ENCODE measurements around the gene DNAH2. TPM values are rescaled to one million over a fixed set of nuclear protein-coding genes. Genes with fewer than 3 reads are reported as not detected.

Gene DNAH2
- total RNA-seq, 4 donors from 2014 or later = under 0.01 to 0.22 (median 0.20) TPM; not detected in 1

GRCh38 chr17:7695586-7695985 lies 22.0 kb upstream of the DNAH2 start:
- Histone ChIP-seq H3K27me3 (no peaks in the 10 kb centered on the region), H3K36me3 (no peaks in the 10 kb centered on the region), H3K4me3 (replicated peaks in 1 of 3) (no peak overlapping the region), H3K27ac (no peak overlapping the region), H3K9me3 (no peaks in the 10 kb centered on the region), H3K4me1 (no peaks in the 10 kb centered on the region)
- DNase-seq = no peak
- TF ChIP-seq CTCF (IDR thresholded peaks at IDR 0.05) (no peak), POLR2A (IDR thresholded peaks at IDR 0.05) (no peak)
- WGBS, 2 donors = 93 to 97% methylated on average over 10 of the region's 10 CpGs
- intact Hi-C loops (cut with DNase I) = no loop called here

- no peaks in the 10 kb centered on the region for H3K4me1 ChIP-seq
- intact Hi-C loops (cut with DNase I) = no loop called here
- H3K27ac ChIP-seq = no peak overlapping the region
- no peaks in the 10 kb centered on the region for H3K27me3 ChIP-seq
- DNase-seq = no peak
- 94 to 98% methylated on average over 4 of the region's 4 CpGs for WGBS, 2 donors
- peaks cover 0 to 4% of the 10 kb centered on the region in 2 donors for H3K36me3 ChIP-seq
- H3K9me3 ChIP-seq = no peaks in the 10 kb centered on the region
- H3K4me3 ChIP-seq (replicated peaks in 1 of 3) = no peak overlapping the region
- TF ChIP-seq POLR2A (IDR thresholded peaks at IDR 0.05) = no peak
- TF ChIP-seq CTCF (IDR thresholded peaks at IDR 0.05) = no peak
Observed at GRCh38 chr17:7697828-7698588, 19.5 kb upstream of the DNAH2 start.

GRCh38 chr17:7700510-7700909 lies 17.0 kb upstream of the DNAH2 start:
- no peak overlapping the region for H3K27ac ChIP-seq
- H3K4me1 ChIP-seq = peaks cover 9 to 12% of the 10 kb centered on the region in 2 donors
- no peak for DNase-seq
- TF ChIP-seq POLR2A (IDR thresholded peaks at IDR 0.05) = no peak
- TF ChIP-seq CTCF (IDR thresholded peaks at IDR 0.05) = no peak
- intact Hi-C loops (cut with DNase I) = no loop called here
- H3K4me3 ChIP-seq (replicated peaks in 1 of 3) = no peak overlapping the region
- H3K27me3 ChIP-seq = peaks cover 7% of the 10 kb centered on the region
- WGBS, 2 donors = 96 to 98% methylated on average over 7 of the region's 7 CpGs
- H3K36me3 ChIP-seq = peaks cover 0 to 4% of the 10 kb centered on the region in 2 donors
- no peaks in the 10 kb centered on the region for H3K9me3 ChIP-seq

- WGBS, 2 donors = 95 to 100% methylated on average over 4 to 10 of the region's 14 CpGs
- Histone ChIP-seq H3K9me3 (no peaks in the 10 kb centered on the region), H3K4me3 (replicated peaks in 1 of 3) (no peak overlapping the region), H3K27ac (no peak overlapping the region), H3K36me3 (peaks cover 0 to 4% of the 10 kb centered on the region in 2 donors), H3K4me1 (peaks cover 9 to 12% of the 10 kb centered on the region in 2 donors), H3K27me3 (peaks cover 8% of the 10 kb centered on the region)
- TF ChIP-seq CTCF (IDR thresholded peaks at IDR 0.05) (no peak), POLR2A (IDR thresholded peaks at IDR 0.05) (no peak)
- intact Hi-C loops (cut with DNase I) = no loop called here
- DNase-seq = no peak
Observed at GRCh38 chr17:7701681-7702080, 15.9 kb upstream of the DNAH2 start.

GRCh38 chr17:7702776-7703175 lies 14.8 kb upstream of the DNAH2 start:
- H3K27me3 ChIP-seq = peaks cover 8% of the 10 kb centered on the region

More at GRCh38 chr17:7702776-7703175, 14.8 kb upstream of the DNAH2 start:
- no peak for DNase-seq
- Histone ChIP-seq H3K9me3 (no peaks in the 10 kb centered on the region), H3K27ac (no peak overlapping the region), H3K4me1 (peaks cover 9 to 12% of the 10 kb centered on the region in 2 donors), H3K4me3 (replicated peaks in 1 of 3) (no peak overlapping the region), H3K36me3 (peaks cover 0 to 4% of the 10 kb centered on the region in 2 donors)
- no peak for TF ChIP-seq POLR2A (IDR thresholded peaks at IDR 0.05)
- no peak for TF ChIP-seq CTCF (IDR thresholded peaks at IDR 0.05)
- 93 to 94% methylated on average over 11 to 12 of the region's 13 CpGs for WGBS, 2 donors
- intact Hi-C loops (cut with DNase I) = no loop called here
